HepG2 (cell line): ENCODE data around the gene ISG20. TPM values are rescaled to one million over a fixed set of nuclear protein-coding genes. Genes with fewer than 3 reads are reported as not detected.

Source experiments
- ELK4 ChIP-seq: sonication (generic); formaldehyde crosslinking; IDR thresholded peaks from 2 replicates; pipeline ENCODE4 v1.9.0; 2021; ENCODE audit warnings: missing genetic modification reagents, borderline replicate concordance
- HMGXB3 ChIP-seq: sonication (generic); formaldehyde crosslinking; IDR thresholded peaks from 2 replicates; pipeline ENCODE4 v1.4.0; 2020; ENCODE audit warnings: missing genetic modification reagents, borderline replicate concordance
- HOXD1 ChIP-seq: sonication (generic); formaldehyde crosslinking; IDR thresholded peaks from 2 replicates; pipeline ENCODE4 v1.5.0; 2020; ENCODE audit warnings: missing genetic modification reagents
- IRF1 ChIP-seq: sonication (generic); formaldehyde crosslinking; IDR thresholded peaks from 2 replicates; pipeline ENCODE4 v1.4.0; 2020; ENCODE audit warnings: low read depth, mild to moderate bottlenecking, missing genetic modification reagents
- LRRFIP1 ChIP-seq: sonication (generic); formaldehyde crosslinking; conservative IDR thresholded peaks from 2 replicates; pipeline ENCODE4 v1.4.0; 2020; ENCODE audit warnings: missing genetic modification reagents
- MEIS1 ChIP-seq: sonication (generic); formaldehyde crosslinking; IDR thresholded peaks from 2 replicates; pipeline ENCODE4 v1.9.0; 2021; ENCODE audit warnings: mild to moderate bottlenecking, missing genetic modification reagents, moderate library complexity, borderline replicate concordance
- MYC ChIP-seq: sonication (generic); formaldehyde crosslinking; IDR thresholded peaks from 2 replicates; pipeline ENCODE4 v1.9.0; 2021; ENCODE audit warnings: missing genetic modification reagents, borderline replicate concordance
- NFRKB ChIP-seq: fragments of 450-650 bp; IDR thresholded peaks from 2 replicates; pipeline ENCODE4 v1.6.1; 2017
- PRDM4 ChIP-seq: sonication (generic); formaldehyde crosslinking; IDR thresholded peaks from 2 replicates; pipeline ENCODE4 v1.9.0; 2021; ENCODE audit warnings: missing genetic modification reagents, borderline replicate concordance
- RFX1 ChIP-seq: fragments of 450-650 bp; IDR thresholded peaks from 2 replicates; pipeline ENCODE4 v1.6.1; 2017
- TBX2 ChIP-seq: sonication (generic); formaldehyde crosslinking; IDR thresholded peaks from 2 replicates; pipeline ENCODE4 v1.5.0; 2020; ENCODE audit warnings: missing genetic modification reagents, mild to moderate bottlenecking, borderline replicate concordance
- THAP11 ChIP-seq: IDR thresholded peaks from 2 replicates; pipeline ENCODE4 v1.6.1; 2016; ENCODE audit warnings: missing biosample characterization, missing genetic modification reagents
- UBTF ChIP-seq: sonication (generic); formaldehyde crosslinking; IDR thresholded peaks from 2 replicates; pipeline ENCODE4 v1.4.0; 2020; ENCODE audit warnings: mild to moderate bottlenecking, missing genetic modification reagents
- polyA plus RNA-seq, 8 experiments: library from polyadenylated mRNA; depleted of rRNA in 3 of 8; stranded (reverse) in 7 of 8; unstranded in 1 of 8; fragments of >200 nt; fragmentation: Illumina TruSeq in 4 of 8; extraction: Trizol in 4 of 8; gene quantifications; 2 replicates each; pipeline versions ENCODE4 v1.2.1 to v1.2.3, GENCODE V29; 2011 to 2016; ENCODE audit warnings: low read depth in 4 of 8, missing spikeins in 1 of 8, mixed read lengths in 1 of 8; ENCODE audit not compliant: insufficient read depth in 1 of 8
- total RNA-seq, 5 experiments: library from RNA; depleted of rRNA; stranded (reverse); fragments of >200 nt; fragmentation: Illumina TruSeq; extraction: Trizol; gene quantifications; 2 replicates each; pipeline ENCODE4 v1.2.3, GENCODE V29; 2016; ENCODE audit warnings: low read depth in 1 of 5

ISG20 gene
- total and polyA plus RNA-seq, 2 of the 13 experiments (the other 11 are each of a cell fraction or from before 2014, with no cell fraction given) = 6.3 to 31.5 TPM

- TF ChIP-seq UBTF (CRISPR knock-in tag) (peak; percentile 85), NFRKB (no peak), MYC (CRISPR knock-in tag) (peak; percentile 92), PRDM4 (CRISPR knock-in tag) (no peak), LRRFIP1 (CRISPR knock-in tag) (no peak), HMGXB3 (CRISPR knock-in tag) (no peak), TBX2 (CRISPR knock-in tag) (peak; percentile 65), RFX1 (no peak), IRF1 (CRISPR knock-in tag) (no peak), THAP11 (CRISPR knock-in tag) (no peak), ELK4 (CRISPR knock-in tag) (no peak), HOXD1 (CRISPR knock-in tag) (no peak), MEIS1 (CRISPR knock-in tag) (no peak)
Observed at GRCh38 chr15:88681610-88682221, 42.9 kb downstream of the ISG20 start (continued).
